HG03066 (cell line): ENCODE measurements around the gene PDHX.

Experiments used
- ATAC-seq: cut with Tn5 transposase; IDR thresholded peaks from one replicate; pipeline ENCODE4 v1.9.1; 2021; ENCODE audit warnings: low read depth; ENCODE audit not compliant: unreplicated experiment

The PDHX gene

GRCh38 chr11:34984514-34984913 lies 68.1 kb downstream of the PDHX start:
- ATAC-seq, result no peak

- ATAC-seq, result no peak
Measured at GRCh38 chr11:34986883-34987520, 70.6 kb downstream of the PDHX start.

GRCh38 chr11:34987617-34988016 lies 71.2 kb downstream of the PDHX start:
- no peak for ATAC-seq

GRCh38 chr11:34988294-34989255 lies 72.2 kb downstream of the PDHX start:
- ATAC-seq, result no peak

- no peak for ATAC-seq
Measured at GRCh38 chr11:34990916-34991315, 74.5 kb downstream of the PDHX start.

GRCh38 chr11:34994854-34995253 lies 78.4 kb downstream of the PDHX start:
- ATAC-seq, result no peak

- no peak for ATAC-seq
Measured at GRCh38 chr11:34996958-34997357, 80.5 kb downstream of the PDHX start.

- no peak for ATAC-seq
Measured at GRCh38 chr11:34997952-34998528, 81.6 kb downstream of the PDHX start.

- ATAC-seq, result no peak
Measured at GRCh38 chr11:34999453-34999852, 83.0 kb downstream of the PDHX start.

GRCh38 chr11:35003186-35003585 lies 86.8 kb downstream of the PDHX start:
- ATAC-seq, result no peak

- no peak for ATAC-seq
Measured at GRCh38 chr11:35003658-35004057, 87.2 kb downstream of the PDHX start.

- ATAC-seq, result no peak
Measured at GRCh38 chr11:35005141-35005780, 88.8 kb downstream of the PDHX start.

GRCh38 chr11:35006389-35007128 lies 90.1 kb downstream of the PDHX start:
- ATAC-seq, result peak; percentile 87

- peak; percentile 47 for ATAC-seq
Measured at GRCh38 chr11:35007277-35007676, 90.9 kb downstream of the PDHX start.

GRCh38 chr11:35009191-35009943 lies 92.9 kb downstream of the PDHX start:
- no peak for ATAC-seq

- no peak for ATAC-seq
Measured at GRCh38 chr11:35009944-35010342, 93.5 kb downstream of the PDHX start.

GRCh38 chr11:35010654-35011053 lies 94.2 kb downstream of the PDHX start:
- ATAC-seq, result no peak

- ATAC-seq, result no peak
Measured at GRCh38 chr11:35011389-35011788, 95.0 kb downstream of the PDHX start.

- no peak for ATAC-seq
Measured at GRCh38 chr11:35011944-35012343, 95.5 kb downstream of the PDHX start.
